MCF 10A (cell line): ENCODE measurements around the gene FAM110A. TPM values are rescaled to one million over a fixed set of nuclear protein-coding genes. Genes with fewer than 3 reads are reported as not detected.
A peak's percentile ranks its signal among the peaks of the same experiment; 100 is the strongest.

Experiments used
- BruUV-seq: library from RNA; stranded (reverse); fragments of 400-500 nt; replicated peaks from 2 replicates; lab custom pipeline; 2021; lab: Mats Ljungman, UMichigan
- CTCF ChIA-PET: fragments of 300-600 bp; sonication (Branson Sonifier 250); formaldehyde crosslinking; extraction: SDS; loops from one replicate; lab custom pipeline; 2021; ENCODE audit warnings: antibody characterized with exemption, inconsistent platforms; lab: Yijun Ruan, JAX
- POLR2A ChIA-PET: fragments of 300-600, 350-650 bp; sonication (Branson Sonifier 250); formaldehyde crosslinking; extraction: SDS; loops from one replicate; lab custom pipeline; 2020; ENCODE audit warnings: antibody characterized with exemption, inconsistent platforms; lab: Yijun Ruan, JAX
- DNase-seq: peaks from one replicate; pipeline ENCODE4 v3.0.0-alpha.2; 2018; ENCODE audit not compliant: unreplicated experiment
- H3K27ac Mint-ChIP-seq: one replicate; pipeline ENCODE4 v1.8.0; 2022; ENCODE audit warnings: mild to moderate bottlenecking, low read depth, mixed read lengths; ENCODE audit not compliant: unreplicated experiment
- H3K27me3 Mint-ChIP-seq: one replicate; pipeline ENCODE4 v1.8.0; 2022; ENCODE audit warnings: mixed read lengths; ENCODE audit not compliant: insufficient read depth, unreplicated experiment
- H3K36me3 Mint-ChIP-seq: one replicate; pipeline ENCODE4 v1.8.0; 2022; ENCODE audit warnings: mild to moderate bottlenecking, moderate library complexity, mixed read lengths; ENCODE audit not compliant: insufficient read depth, unreplicated experiment
- H3K4me1 Mint-ChIP-seq: one replicate; pipeline ENCODE4 v1.8.0; 2022; ENCODE audit warnings: mixed read lengths; ENCODE audit not compliant: insufficient read depth, unreplicated experiment
- H3K4me3 Mint-ChIP-seq: one replicate; pipeline ENCODE4 v1.8.0; 2022; ENCODE audit warnings: mild to moderate bottlenecking, moderate library complexity, mixed read lengths; ENCODE audit not compliant: unreplicated experiment
- H3K9me3 Mint-ChIP-seq: one replicate; pipeline ENCODE4 v1.8.0; 2022; ENCODE audit warnings: mixed read lengths; ENCODE audit not compliant: unreplicated experiment
- intact Hi-C: fragments of 100-400 bp; cut with micrococcal nuclease; formaldehyde crosslinking; loops from 2 replicates; pipeline ENCODE4 v1.14.1; 2022
- total RNA-seq: library from RNA; stranded (reverse); gene quantifications from 2 replicates; pipeline ENCODE4 v1.2.3, GENCODE V29; 2022
- TF ChIP-seq, protein P1 (sequence below): fragments of 200-600 bp; IDR thresholded peaks from one replicate; pipeline ENCODE4 v1.8.0; 2022; ENCODE audit warnings: antibody characterized with exemption, mild to moderate bottlenecking; ENCODE audit not compliant: unreplicated experiment

The FAM110A gene
- total RNA-seq, 1 experiment from 2014 or later: 13.6 TPM

DNA sequence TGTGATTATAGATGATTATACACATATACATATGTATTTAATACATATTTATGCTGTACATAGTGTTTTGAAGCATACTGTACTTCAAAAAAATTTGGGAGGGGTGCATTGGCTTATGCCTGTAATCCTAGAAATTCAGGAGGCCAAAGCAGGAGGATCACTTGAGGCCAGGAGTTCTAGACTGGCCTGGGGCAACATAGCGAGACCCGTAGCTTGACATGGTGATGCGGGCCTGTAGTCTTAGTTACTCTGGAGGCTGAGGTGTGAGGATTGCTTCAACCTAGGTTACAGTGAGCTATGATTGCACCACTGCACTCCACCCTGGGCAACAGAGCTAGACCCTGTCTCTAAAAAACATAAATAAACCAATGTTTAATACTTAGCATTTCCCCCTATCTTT is 1.6 kb upstream of the FAM110A start:
- intact Hi-C loops: loop anchor here (5.0 kb wide), 1 partner anchor 50 kb away; no protein-coding TSS in a partner anchor
- TF ChIP-seq, protein P1, sequence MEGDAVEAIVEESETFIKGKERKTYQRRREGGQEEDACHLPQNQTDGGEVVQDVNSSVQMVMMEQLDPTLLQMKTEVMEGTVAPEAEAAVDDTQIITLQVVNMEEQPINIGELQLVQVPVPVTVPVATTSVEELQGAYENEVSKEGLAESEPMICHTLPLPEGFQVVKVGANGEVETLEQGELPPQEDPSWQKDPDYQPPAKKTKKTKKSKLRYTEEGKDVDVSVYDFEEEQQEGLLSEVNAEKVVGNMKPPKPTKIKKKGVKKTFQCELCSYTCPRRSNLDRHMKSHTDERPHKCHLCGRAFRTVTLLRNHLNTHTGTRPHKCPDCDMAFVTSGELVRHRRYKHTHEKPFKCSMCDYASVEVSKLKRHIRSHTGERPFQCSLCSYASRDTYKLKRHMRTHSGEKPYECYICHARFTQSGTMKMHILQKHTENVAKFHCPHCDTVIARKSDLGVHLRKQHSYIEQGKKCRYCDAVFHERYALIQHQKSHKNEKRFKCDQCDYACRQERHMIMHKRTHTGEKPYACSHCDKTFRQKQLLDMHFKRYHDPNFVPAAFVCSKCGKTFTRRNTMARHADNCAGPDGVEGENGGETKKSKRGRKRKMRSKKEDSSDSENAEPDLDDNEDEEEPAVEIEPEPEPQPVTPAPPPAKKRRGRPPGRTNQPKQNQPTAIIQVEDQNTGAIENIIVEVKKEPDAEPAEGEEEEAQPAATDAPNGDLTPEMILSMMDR: no peak
- BruUV-seq: no TSS peak
- Mint-ChIP-seq H3K4me1 (peaks cover 16% of the 10 kb centered on the region), H3K9me3 (no peaks in the 10 kb centered on the region), H3K27ac (no peak overlapping the region), H3K27me3 (no peaks in the 10 kb centered on the region), H3K36me3 (no peaks in the 10 kb centered on the region), H3K4me3 (no peak overlapping the region)
- ChIA-PET CTCF (interaction anchor here (0.7 to 8.9 kb wide), 9 partner anchors 10 to 489 kb away, joined by 3 to 99 read pairs (median 5); no protein-coding TSS in a partner anchor), POLR2A (interaction anchor here (1.0 to 6.4 kb wide), 3 partner anchors 10 to 280 kb away, joined by 6 to 92 read pairs (median 57); no protein-coding TSS in a partner anchor)
- no peak for DNase-seq

DNA sequence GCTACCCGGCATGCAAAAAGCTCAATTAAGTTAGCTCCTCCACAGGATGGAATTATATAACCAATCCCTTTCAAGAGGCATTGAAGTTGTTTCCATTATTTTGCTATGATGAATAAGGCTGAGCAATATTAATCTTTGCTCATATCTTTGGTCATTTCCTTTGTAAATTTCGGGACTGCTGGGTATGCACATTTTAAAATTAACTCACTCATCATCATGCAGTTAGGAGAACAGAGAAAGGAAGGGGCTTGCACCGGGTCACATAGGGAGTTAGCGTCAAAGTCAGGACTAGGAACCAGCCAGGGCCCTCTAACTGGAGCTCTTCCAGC is 430 bp upstream of the FAM110A start:
- ChIA-PET CTCF (interaction anchor here (0.7 to 8.9 kb wide), 9 partner anchors 10 to 379 kb away, joined by 3 to 99 read pairs (median 4); no protein-coding TSS in a partner anchor), POLR2A (interaction anchor here (0.7 to 6.4 kb wide), 16 partner anchors 9 to 286 kb away, joined by 3 to 92 read pairs (median 4); no protein-coding TSS in a partner anchor)

DNA sequence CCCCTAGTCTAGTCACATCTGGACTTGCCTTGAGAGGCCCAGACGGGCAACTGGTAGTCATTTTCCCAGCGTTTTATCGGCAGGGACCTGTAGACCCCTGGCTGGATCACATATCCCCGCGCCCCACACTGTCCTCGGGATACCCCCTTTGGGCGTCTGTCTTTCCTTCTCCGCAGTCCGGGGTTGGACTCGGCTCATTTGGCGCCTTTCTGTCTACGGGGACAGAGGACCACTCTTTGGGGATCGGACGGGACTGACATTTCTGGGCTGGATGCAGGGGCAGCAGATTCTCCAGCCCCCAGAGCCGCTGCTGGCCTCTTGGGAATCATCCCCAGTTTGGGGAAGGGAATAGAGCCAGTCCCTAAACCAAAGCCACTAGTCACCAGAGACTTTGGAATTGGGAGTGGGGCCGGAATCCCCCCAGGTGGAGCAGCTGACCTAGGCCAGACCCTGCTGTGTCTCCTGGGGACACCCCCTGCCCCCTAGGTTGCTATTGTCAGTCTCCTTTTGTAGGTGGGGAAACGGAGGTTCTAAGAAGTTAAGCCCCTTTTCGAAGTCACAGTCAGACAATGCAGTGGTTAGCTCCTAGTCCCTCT is 734 bp downstream of the FAM110A start:
- intact Hi-C loops: loop anchor here (5.0 kb wide), 1 partner anchor 48 kb away; no protein-coding TSS in a partner anchor
- peak overlapping the region; percentile 79 for H3K27ac Mint-ChIP-seq
- no peaks in the 10 kb centered on the region for H3K9me3 Mint-ChIP-seq
- H3K27me3 Mint-ChIP-seq: no peaks in the 10 kb centered on the region
- BruUV-seq: no TSS peak
- POLR2A ChIA-PET: interaction anchor here (0.6 to 6.4 kb wide), 15 partner anchors 8 to 1632 kb away, joined by 3 to 92 read pairs (median 3); no protein-coding TSS in a partner anchor
- TF ChIP-seq, protein P1: no peak
- CTCF ChIA-PET: interaction anchor here (1.1 to 8.9 kb wide), 5 partner anchors 19 to 474 kb away, joined by 3 to 99 read pairs (median 4); no protein-coding TSS in a partner anchor
- H3K36me3 Mint-ChIP-seq: no peaks in the 10 kb centered on the region
- peak overlapping the region; percentile 88 for H3K4me3 Mint-ChIP-seq
- DNase-seq: no peak
- H3K4me1 Mint-ChIP-seq: peaks cover 23% of the 10 kb centered on the region

More for the DNA sequence above, 430 bp upstream of the FAM110A start:
- TF ChIP-seq, protein P1: no peak
- Mint-ChIP-seq H3K27ac (peak overlapping the region; percentile 79), H3K27me3 (no peaks in the 10 kb centered on the region), H3K36me3 (no peaks in the 10 kb centered on the region), H3K4me1 (peaks cover 23% of the 10 kb centered on the region), H3K4me3 (peak overlapping the region; percentile 88), H3K9me3 (no peaks in the 10 kb centered on the region)
- BruUV-seq: no TSS peak
- DNase-seq: no peak
- intact Hi-C loops: loop anchor here (5.0 kb wide), 1 partner anchor 49 kb away; no protein-coding TSS in a partner anchor

DNA sequence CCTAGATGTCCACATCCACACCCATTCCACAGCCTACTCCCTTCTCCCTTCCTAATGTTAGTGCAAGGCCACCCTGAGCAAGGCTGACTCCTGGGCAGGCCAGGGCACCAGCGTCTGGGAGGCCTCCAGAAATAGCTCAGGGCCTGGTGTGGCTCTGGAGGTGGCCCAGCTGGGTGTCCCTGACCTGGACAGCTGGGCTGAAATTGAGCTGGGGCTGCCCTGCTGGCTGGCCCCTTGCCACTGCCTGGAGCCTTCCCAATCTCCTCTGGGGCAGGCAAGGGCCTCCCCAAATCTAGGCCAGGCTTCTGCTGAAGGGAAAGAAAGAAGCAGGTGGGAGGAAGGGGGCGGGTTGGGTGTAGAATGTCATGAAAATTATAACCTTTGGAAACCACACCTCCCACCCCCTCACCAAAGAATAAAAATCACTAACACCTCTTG is 2.1 kb downstream of the FAM110A start:
- ChIA-PET POLR2A (interaction anchor here (0.6 to 6.4 kb wide), 2 partner anchors 21 to 39 kb away, joined by 3 to 92 read pairs; no protein-coding TSS in a partner anchor), CTCF (interaction anchor here (0.7 to 1.2 kb wide), 2 partner anchors 121 to 141 kb away, joined by 3 read pairs; no protein-coding TSS in a partner anchor)
- intact Hi-C loops: no loop called here
- H3K9me3 Mint-ChIP-seq: no peaks in the 10 kb centered on the region
- peak overlapping the region; percentile 59 for H3K27ac Mint-ChIP-seq
- H3K36me3 Mint-ChIP-seq: no peaks in the 10 kb centered on the region
- TF ChIP-seq, protein P1: no peak
- H3K4me1 Mint-ChIP-seq: peaks cover 23% of the 10 kb centered on the region
- no TSS peak for BruUV-seq
- DNase-seq: no peak
- H3K4me3 Mint-ChIP-seq: peak overlapping the region; percentile 88
- no peaks in the 10 kb centered on the region for H3K27me3 Mint-ChIP-seq
